ENCODE data around the gene PTTG2. TPM values are rescaled to one million over a fixed set of nuclear protein-coding genes. Genes with fewer than 3 reads are reported as not detected.
A peak's percentile ranks its signal among the peaks of the same experiment; 100 is the strongest.

Gene PTTG2
- total RNA-seq, 3 donors from 2014 or later (not counting 1 experiment from before 2014, with no cell fraction given), result 0.82 to 1.5 (median 1.2) TPM

DNA sequence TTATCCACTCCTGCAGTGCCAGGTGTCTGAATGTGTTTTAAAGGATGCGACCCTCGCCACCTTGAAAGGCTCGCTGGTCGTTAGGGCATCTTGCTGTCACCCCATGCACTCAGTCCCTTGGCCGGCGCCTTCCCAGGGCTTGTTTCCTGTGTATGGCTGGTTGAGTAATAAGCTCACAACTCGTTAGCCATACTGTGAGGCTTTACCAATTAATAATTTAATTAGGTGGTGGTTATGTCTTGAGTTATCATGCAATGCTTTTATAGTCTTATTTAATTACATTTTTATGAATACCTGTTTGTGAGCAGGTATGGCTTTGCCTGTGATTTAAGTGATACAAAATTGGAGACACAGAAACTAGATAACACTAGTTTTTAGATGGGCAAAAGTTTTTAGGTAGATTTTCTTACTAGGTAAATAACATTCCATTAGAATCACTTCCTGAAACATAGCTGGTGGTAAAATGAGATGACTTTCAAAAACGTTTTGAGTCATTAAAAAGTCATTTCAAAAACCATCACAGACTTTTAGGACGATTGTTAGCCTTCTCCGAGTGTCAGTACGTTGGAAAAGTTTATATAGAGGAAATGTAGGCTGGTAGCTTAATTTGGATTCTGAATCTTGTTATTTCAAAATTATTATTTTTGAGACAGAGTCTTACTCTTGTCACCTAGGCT is 18.2 kb downstream of the PTTG2 start:
- intact Hi-C loops (cut with micrococcal nuclease), result loop anchor here (1.0 to 10.0 kb wide), 3 partner anchors 56 to 284 kb away; no protein-coding TSS in a partner anchor
- DNase-seq, result no peak

DNA sequence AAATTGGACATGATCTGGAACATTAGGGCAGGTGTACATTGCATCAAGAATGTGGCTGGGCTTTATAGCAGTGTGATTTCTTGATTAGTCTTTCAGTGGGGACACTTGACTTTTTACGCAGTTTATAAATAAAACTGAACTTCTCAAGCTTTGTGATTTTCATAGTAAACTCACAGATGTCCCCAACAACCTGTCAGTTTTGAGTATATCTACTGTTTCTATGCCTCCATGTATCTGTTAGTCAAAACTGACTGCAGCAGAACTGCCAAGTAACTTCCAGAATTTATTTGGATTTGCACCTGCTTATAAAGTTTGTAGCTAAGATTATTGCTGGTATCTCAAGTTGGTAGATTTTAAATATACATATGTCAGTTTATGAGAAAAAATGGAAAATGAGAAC is 20.0 kb downstream of the PTTG2 start:
- no peak for TF ChIP-seq CTCF (IDR thresholded peaks at IDR 0.05)
- no peak overlapping the region for H3K4me3 Mint-ChIP-seq
- no peak overlapping the region for H3K27ac Mint-ChIP-seq
- Histone ChIP-seq H3K36me3 (ENCODE audit: control insufficient read depth, insufficient read depth, low read length) (no peaks in the 10 kb centered on the region), H3K4me3 (ENCODE audit: low read length) (no peak overlapping the region), H3K9me3 (ENCODE audit: control insufficient read depth, insufficient read depth, low read length) (no peaks in the 10 kb centered on the region), H3K27ac (ENCODE audit: low read length) (no peak overlapping the region), H3K4me1 (ENCODE audit: control insufficient read depth, insufficient read depth, low read length) (peaks cover 23% of the 10 kb centered on the region), H3K27me3 (ENCODE audit: control insufficient read depth, insufficient read depth, low read length) (no peaks in the 10 kb centered on the region)
- ATAC-seq (no peak), DNase-seq (no peak)
- H3K27me3 Mint-ChIP-seq (ENCODE audit: low read depth in 2 of 2), result no peaks in the 10 kb centered on the region
- intact Hi-C loops (cut with micrococcal nuclease), result no loop called here
- 91% methylated on average over 1 of the region's 1 CpG for WGBS (ENCODE audit: insufficient coverage)
- H3K9me3 Mint-ChIP-seq, result no peaks in the 10 kb centered on the region
- peaks cover 25 to 44% of the 10 kb centered on the region in 2 donors for H3K4me1 Mint-ChIP-seq
- no peaks in the 10 kb centered on the region for H3K36me3 Mint-ChIP-seq

More for the DNA sequence above, 18.2 kb downstream of the PTTG2 start:
- H3K27me3 ChIP-seq (ENCODE audit: control insufficient read depth, insufficient read depth, low read length), result no peaks in the 10 kb centered on the region
- no peaks in the 10 kb centered on the region for H3K9me3 ChIP-seq (ENCODE audit: control insufficient read depth, insufficient read depth, low read length)
- Mint-ChIP-seq H3K9me3 (no peaks in the 10 kb centered on the region), H3K27ac (peak overlapping the region; percentile 79 to 87), H3K4me1 (peaks cover 25 to 40% of the 10 kb centered on the region in 2 donors), H3K4me3 (peak overlapping the region; percentile 92), H3K36me3 (no peaks in the 10 kb centered on the region), H3K27me3 (ENCODE audit: low read depth in 2 of 2) (no peaks in the 10 kb centered on the region)
- peak; percentile 5 to 28 (median 24) for ATAC-seq
- peak overlapping the region; percentile 18 for H3K27ac ChIP-seq (ENCODE audit: low read length)
- no peak for TF ChIP-seq CTCF (IDR thresholded peaks at IDR 0.05)
- peak overlapping the region; percentile 23 for H3K4me3 ChIP-seq (ENCODE audit: low read length)
- 33% methylated on average over 7 of the region's 11 CpGs for WGBS (ENCODE audit: insufficient coverage)
- H3K4me1 ChIP-seq (ENCODE audit: control insufficient read depth, insufficient read depth, low read length), result peaks cover 23% of the 10 kb centered on the region
- no peaks in the 10 kb centered on the region for H3K36me3 ChIP-seq (ENCODE audit: control insufficient read depth, insufficient read depth, low read length)

DNA sequence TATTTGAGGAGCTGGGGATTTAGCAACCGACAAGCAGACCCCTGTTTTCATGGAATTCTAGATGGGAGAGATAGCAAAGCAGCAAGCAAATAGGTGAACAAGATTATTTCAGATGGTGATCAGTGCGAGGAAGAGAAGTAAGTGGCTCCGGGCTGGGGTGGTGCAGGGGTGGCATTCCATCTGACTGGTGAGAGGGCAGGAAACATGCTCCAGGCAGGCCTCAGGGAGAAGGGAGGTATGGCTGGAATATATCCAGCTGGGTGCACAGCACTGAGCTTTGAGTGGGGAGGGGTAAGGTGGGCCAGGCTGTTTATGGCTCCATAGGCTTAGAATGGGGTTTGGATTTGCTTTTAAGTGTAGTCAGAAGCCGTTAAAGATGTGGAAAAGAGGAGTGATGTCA is 21.2 kb downstream of the PTTG2 start:
- H3K27me3 Mint-ChIP-seq (ENCODE audit: low read depth in 2 of 2), result no peaks in the 10 kb centered on the region
- no peak for DNase-seq
- H3K9me3 Mint-ChIP-seq, result no peaks in the 10 kb centered on the region
- H3K4me1 Mint-ChIP-seq, result peaks cover 25 to 40% of the 10 kb centered on the region in 2 donors
- intact Hi-C loops (cut with micrococcal nuclease), result no loop called here
- H3K4me1 ChIP-seq (ENCODE audit: control insufficient read depth, insufficient read depth, low read length), result peaks cover 23% of the 10 kb centered on the region
- no peak overlapping the region for H3K4me3 ChIP-seq (ENCODE audit: low read length)
- H3K27me3 ChIP-seq (ENCODE audit: control insufficient read depth, insufficient read depth, low read length), result no peaks in the 10 kb centered on the region
- H3K36me3 Mint-ChIP-seq, result no peaks in the 10 kb centered on the region
- WGBS (ENCODE audit: insufficient coverage), result 94% methylated on average over 4 of the region's 4 CpGs
- no peak overlapping the region for H3K27ac ChIP-seq (ENCODE audit: low read length)
- H3K27ac Mint-ChIP-seq, result no peak overlapping the region
- ATAC-seq, result no peak
- H3K9me3 ChIP-seq (ENCODE audit: control insufficient read depth, insufficient read depth, low read length), result no peaks in the 10 kb centered on the region
- TF ChIP-seq CTCF (IDR thresholded peaks at IDR 0.05), result no peak
- no peaks in the 10 kb centered on the region for H3K36me3 ChIP-seq (ENCODE audit: control insufficient read depth, insufficient read depth, low read length)
- H3K4me3 Mint-ChIP-seq, result no peak overlapping the region
